Cardiac fibroblast (primary cell): Measurements from ENCODE around the gene IFT88.

Experiments
- DNase-seq, 2 donors: peaks; one replicate each; pipeline versions ENCODE4 v3.0.0 to v3.0.0-alpha.2; 2010; ENCODE audit warnings: low read depth in 2 of 2
- H3K4me3 ChIP-seq, 2 donors: replicated peaks in 1 of 2; 1 replicate in 1 of 2; 2 replicates in 1 of 2; pipeline ENCODE4 v1.5.1; 2011; ENCODE audit warnings: low read depth in 2 of 2, low read length in 2 of 2, mild to moderate bottlenecking in 2 of 2, moderate library complexity in 1 of 2
- CTCF ChIP-seq: IDR thresholded peaks from one replicate; pipeline ENCODE4 v1.5.1; 2011; ENCODE audit warnings: low read depth, mild to moderate bottlenecking, low read length, inconsistent platforms

The IFT88 gene

GRCh38 chr13:20526664-20527063, 40.3 kb upstream of the IFT88 start:
- TF ChIP-seq CTCF = no peak
- DNase-seq = peak; percentile 11 to 52
- peak overlapping the region; percentile 73 to 75 for H3K4me3 ChIP-seq

GRCh38 chr13:20528452-20528851, 38.5 kb upstream of the IFT88 start:
- DNase-seq = no peak
- H3K4me3 ChIP-seq = no peak overlapping the region
- TF ChIP-seq CTCF = no peak

- DNase-seq = no peak
- H3K4me3 ChIP-seq = no peak overlapping the region
- TF ChIP-seq CTCF = no peak
Observed at GRCh38 chr13:20534038-20534608, 32.8 kb upstream of the IFT88 start.

- no peak overlapping the region for H3K4me3 ChIP-seq
- DNase-seq = no peak
- TF ChIP-seq CTCF = no peak
Observed at GRCh38 chr13:20536992-20537391, 30.0 kb upstream of the IFT88 start.

- no peak for TF ChIP-seq CTCF
- no peak overlapping the region for H3K4me3 ChIP-seq
- DNase-seq = no peak
Observed at GRCh38 chr13:20544201-20544923, 22.6 kb upstream of the IFT88 start.

GRCh38 chr13:20546556-20546955, 20.4 kb upstream of the IFT88 start:
- TF ChIP-seq CTCF = no peak
- no peak for DNase-seq
- H3K4me3 ChIP-seq = no peak overlapping the region
